NCI-H2171 treated with DMSO at 0.1 percent for 48 hours (cell line): ENCODE measurements around the gene NFASC.

Source experiments
- DNase-seq: peaks from one replicate; lab custom pipeline; 2025; lab: John Stamatoyannopoulos, UW

NFASC gene

GRCh38 chr1:204983136-204983535 lies 112.5 kb downstream of the NFASC start:
- no peak for DNase-seq

GRCh38 chr1:204983881-204984280 lies 113.2 kb downstream of the NFASC start:
- no peak for DNase-seq

GRCh38 chr1:204984499-204984898 lies 113.8 kb downstream of the NFASC start:
- no peak for DNase-seq

- no peak for DNase-seq
These were observed 115.5 kb downstream of the NFASC start for GRCh38 chr1:204986181-204986580.

- DNase-seq: no peak
These were observed 117.0 kb downstream of the NFASC start for GRCh38 chr1:204987689-204988088.

- no peak for DNase-seq
These were observed 117.5 kb downstream of the NFASC start for GRCh38 chr1:204988196-204988595.

DNA sequence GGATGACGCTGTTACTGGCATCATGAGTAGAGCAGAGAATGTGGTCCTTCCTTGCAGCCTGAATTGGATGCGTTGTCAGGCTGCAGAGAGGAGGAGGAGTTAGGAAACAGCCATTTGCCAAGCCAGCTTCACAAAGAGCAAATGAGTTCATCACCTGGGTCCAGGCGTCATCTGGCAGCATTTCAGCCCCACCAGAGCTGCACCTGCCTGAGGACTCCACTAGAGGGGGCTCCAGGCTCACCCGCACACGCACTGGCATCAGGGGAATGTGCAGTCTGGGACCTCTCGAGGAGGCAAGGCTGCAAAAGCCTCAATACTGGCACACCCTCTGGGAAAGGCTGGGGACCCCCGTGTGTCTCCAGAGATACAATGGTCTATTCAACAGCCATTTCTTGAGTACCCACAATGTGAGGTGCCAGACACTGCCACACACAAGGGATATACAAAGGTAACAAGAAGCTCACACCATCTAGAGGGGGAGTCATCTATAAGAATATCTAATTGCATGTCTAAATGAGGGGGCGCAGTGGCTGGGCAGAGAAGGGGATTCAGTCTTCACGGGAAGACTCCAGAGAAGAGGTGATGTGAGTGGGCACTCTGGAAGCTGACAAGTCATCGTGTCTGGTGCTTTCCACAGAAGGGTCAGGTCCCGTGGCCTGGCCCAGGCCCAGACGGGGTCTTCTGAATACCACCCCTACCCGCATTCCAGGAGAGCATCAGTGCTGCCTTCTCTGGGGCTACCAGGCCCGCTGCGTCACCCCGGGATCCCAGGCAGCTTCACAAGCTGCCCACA lies 118.8 kb downstream of the NFASC start:
- DNase-seq: peak; percentile 93

DNA sequence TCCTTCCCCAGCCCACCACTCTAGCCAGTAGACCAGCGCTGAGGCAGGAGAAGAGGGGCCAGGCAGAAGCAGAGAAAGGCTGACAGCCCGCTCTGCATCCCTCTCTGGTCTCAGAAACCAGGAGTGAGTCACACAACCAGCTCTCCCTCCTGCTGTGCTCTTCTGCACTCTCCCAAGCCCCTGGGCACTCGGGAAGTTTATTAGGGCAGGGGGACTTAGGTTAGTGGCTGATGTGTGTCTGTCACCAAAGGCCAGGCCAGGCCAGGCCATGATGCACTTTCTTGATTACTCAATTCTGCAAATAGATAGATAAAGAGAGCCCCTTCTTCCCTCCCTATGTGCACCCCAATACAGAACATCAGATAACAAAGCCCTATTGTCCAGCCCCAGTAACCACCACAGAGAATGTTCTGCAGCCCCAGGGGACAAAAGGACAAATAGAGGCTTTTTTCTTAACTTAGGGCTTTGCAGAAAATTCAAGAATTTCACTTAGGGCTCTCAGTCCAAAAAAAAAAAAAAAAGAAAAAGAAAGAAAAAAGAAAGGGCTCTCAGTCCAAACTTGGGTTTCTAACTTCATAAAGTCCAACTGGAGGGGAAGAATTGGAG lies 119.5 kb downstream of the NFASC start:
- DNase-seq: no peak

- DNase-seq: no peak
These were observed 120.2 kb downstream of the NFASC start for GRCh38 chr1:204990721-204991341.

DNA sequence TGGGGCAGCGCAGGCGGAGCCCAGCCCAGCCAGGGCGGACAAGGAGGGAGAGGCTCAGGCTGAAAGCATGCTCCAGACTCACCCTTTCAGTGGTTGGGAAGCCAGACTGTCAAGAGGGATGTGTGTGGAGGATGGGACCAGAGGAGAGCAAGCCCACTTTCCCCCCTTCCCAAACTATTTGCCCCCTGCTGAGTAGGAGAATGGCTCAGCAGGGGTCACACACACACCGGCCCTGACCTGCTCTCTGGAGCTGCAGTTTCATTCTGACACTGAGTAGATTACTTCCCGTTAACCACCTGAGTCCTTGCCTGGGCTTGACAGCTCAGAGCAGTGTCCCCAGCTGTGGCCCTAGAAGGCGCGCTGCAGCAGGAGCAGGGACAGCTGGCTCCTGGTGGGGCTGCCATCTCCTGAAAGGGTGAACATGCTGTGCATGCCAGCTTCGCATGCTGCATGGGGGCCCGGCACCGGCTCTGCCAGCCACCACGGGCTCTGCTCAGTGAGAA lies 120.7 kb downstream of the NFASC start:
- peak; percentile 82 for DNase-seq

DNA sequence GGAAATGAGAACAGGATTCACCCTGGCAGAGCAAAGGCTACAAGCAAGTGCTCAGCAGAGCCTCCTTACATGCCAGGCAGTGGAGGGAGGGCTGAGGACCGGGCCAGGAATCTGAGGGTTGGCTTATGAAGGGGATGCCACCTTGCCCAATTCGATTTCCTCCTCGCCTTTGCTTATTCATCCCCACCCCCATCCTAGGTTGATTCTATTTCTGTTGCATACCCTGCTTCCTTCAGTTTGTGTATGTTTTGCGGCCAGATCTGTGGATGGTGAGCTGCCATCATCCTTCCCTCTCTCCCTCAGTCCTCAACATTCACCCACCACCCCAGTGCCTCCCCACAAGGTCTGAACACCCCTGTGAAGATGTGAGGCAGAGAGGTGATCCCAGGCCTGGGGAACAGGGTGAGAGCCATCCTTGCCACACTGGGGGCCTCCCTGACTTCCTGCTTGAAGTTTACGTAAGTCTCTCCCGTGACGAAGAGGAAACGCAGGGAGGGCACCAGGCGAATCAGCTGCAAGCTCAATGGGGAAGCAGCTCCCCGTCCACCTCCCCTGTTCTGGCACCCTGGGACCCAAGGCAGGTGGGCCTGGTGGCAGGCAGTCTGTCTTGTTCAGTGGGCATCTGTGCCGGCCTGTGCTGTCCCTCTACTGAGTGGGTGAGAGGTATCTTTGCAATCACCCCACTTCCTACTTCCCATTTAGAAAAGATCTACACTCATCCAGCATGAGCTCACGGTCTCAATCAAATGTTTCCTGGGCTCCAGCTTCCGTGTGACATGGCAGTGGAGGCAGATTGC lies 121.7 kb downstream of the NFASC start:
- no peak for DNase-seq

DNA sequence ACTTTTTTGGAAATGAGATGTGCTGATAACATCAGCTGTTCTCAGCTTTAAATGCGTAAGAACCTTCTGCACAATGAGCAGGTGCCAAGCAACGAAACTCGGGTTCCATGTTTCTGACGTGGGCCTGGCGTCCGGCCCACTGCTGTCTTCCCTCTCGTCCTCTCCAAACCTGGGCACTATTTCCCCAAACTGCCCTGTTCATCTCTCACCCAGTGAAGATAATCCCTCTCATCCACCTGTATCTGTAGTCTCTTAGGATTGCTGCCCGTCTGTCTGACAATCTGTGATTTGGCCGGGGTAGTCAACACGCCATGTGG lies 122.3 kb downstream of the NFASC start:
- no peak for DNase-seq

DNA sequence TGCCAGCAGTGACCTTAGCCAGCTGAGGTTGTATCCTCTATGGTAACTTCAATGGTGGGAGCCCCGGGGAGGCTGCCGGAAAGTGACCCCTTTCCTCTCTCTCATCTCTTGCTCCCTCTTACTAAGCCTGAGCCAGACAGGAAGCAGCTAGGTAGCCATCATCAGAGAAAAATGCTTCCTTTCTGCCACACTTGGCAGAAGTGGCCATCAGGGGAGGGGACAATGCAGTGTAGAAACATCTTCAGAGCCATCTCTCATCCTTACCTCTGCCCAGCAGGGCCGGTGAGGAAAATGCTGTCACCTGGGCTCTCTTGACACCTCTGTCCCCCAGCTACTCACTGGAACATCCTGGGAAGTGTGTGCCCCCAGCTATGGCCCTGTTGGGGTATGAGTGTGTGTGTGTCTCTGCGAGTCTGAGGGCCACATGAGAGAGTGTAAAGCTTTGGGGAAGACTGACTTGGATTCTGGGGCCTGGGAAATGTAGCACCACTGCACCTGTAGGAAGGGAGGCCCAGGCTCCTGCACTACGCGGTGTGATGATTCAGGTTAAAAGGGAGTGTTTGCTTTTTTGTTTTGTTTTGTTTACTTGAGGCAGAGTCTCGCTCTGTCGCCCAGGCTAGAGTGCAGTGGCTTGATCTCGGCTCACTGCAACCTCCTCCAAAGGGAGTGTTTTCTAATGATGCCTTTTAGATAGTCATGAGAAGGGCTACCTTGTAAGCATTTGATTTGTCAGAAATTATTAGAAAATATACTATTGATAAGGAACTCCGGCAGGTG lies 123.6 kb downstream of the NFASC start:
- DNase-seq: no peak

- DNase-seq: no peak
These were observed 126.3 kb downstream of the NFASC start for GRCh38 chr1:204996981-204997380.

- DNase-seq: peak; percentile 7
These were observed 127.1 kb downstream of the NFASC start for GRCh38 chr1:204997591-204998355.

- DNase-seq: no peak
These were observed 130.5 kb downstream of the NFASC start for GRCh38 chr1:205001162-205001561.

GRCh38 chr1:205002705-205003104 lies 132.0 kb downstream of the NFASC start:
- no peak for DNase-seq

- DNase-seq: peak; percentile 44
These were observed 132.9 kb downstream of the NFASC start for GRCh38 chr1:205003358-205004131.

- no peak for DNase-seq
These were observed 133.7 kb downstream of the NFASC start for GRCh38 chr1:205004351-205004750.

DNA sequence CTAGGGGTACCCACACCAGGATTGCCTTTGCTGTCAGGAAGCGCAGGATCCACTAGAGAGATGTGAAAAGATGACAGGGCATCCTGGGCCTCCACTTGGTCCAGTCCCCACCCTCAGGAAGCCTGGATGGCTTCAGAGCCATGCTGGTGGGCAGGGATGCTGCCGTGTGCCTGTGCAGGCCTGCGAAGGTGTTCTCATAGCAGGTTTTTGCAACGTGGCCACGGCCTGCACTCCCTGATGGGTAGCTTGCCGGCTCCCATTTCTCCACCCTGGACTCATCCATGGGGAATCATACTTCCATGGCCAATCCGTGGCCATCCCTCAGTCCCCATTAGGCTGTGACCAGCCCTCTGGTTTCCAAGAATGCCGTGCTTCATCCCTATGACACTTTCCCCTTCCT lies 138.2 kb downstream of the NFASC start:
- no peak for DNase-seq
